HG03575 (cell line): Measurements from ENCODE around the gene H2AZ2.

Source experiments
- ATAC-seq: cut with Tn5 transposase; IDR thresholded peaks from one replicate; pipeline ENCODE4 v1.9.1; 2021; ENCODE audit not compliant: unreplicated experiment, insufficient number of reproducible peaks, low FRiP score; ENCODE audit errors: extremely low read depth

Gene H2AZ2

DNA sequence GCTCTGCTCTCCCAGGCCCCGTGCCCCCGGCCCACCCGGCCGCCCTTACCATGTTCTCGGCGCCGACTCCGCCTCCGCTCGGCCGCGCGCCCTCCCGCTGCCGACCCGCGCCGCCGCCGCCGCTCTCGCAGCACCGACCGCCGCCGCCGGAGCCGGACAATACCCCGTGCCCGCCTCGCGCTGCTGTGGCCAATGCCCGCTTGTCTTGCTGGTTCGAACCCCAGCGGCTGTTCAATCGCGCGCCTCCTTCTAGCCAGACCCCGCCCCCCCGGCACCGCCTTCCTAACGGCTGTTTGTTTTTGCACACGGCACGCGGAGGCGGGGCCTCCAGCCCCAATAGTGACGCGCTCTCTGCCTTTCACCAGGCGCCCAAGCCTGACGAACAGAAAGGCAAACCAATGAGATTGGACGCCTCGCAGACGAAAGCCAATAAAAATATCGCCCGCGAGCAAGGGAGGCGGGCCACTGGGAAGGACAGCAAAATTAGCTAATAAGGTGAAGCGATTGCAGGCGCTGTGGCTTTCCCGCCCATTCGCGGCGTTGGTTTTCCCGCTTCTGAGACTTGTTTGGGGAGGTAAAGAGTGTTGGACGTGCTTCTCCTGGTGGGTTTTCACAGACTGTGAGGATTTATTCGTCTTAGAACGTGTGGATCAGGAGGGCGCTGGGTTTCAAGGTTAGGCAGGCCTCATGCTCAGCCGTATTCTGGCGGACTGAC lies at the start of gene H2AZ2:
H2AZ2 (minus strand) TSS at position 168 of the 715 bp plus-strand sequence; CDS start at position 52, 116 bp downstream.
- peak; percentile 52 for ATAC-seq

DNA sequence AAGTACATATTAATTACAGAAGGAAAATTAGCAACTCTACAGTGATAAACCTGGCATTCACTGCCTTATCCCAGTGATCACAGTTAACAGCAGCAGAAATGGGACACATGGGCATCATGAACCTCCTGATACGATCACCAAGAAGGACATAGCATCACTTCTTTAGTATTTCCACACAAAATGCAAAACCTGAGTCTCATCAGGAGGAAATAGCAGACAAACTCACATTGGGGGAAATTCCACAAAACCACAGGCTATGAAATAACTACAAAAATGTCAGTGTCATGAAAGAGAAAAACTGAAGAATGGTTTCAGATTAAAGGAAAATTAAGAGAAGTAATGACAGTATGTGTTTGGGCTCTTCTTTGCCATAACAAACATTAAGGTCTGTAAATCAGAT lies 49.4 kb upstream of the H2AZ2 start:
- no peak for ATAC-seq

DNA sequence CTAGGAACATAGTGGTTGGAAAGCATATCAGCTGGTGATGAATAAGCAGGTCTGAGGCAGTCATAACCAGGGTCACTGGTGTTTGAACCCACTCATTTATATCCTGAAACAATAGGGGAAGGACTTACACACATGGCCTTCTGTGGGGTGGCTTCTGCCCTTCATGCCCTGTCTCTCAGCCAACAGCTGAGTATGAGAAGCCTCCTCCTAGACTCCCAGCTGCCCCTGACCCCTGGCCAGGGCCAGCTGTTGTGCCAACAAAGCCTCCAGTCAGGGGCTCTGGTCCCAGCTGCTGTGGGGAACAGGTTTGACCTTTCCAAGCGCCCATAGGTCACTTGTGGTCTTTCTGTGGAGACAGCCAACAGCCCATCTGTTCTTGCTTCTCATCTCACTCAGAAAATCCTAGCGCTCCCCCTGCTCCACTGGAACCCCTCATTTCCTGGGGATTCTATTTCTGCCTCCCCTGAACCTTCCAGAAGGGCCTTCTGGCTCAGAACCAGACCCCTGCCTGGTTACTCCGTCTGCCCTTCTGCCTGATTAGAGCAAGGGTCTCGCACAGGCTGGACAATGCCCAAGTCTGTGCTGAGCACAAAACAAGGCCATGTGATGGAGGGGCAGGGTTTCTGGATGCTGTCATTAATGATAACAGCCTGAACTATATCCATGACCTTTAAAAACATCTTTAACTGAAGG lies 47.1 kb upstream of the H2AZ2 start:
- ATAC-seq: no peak

DNA sequence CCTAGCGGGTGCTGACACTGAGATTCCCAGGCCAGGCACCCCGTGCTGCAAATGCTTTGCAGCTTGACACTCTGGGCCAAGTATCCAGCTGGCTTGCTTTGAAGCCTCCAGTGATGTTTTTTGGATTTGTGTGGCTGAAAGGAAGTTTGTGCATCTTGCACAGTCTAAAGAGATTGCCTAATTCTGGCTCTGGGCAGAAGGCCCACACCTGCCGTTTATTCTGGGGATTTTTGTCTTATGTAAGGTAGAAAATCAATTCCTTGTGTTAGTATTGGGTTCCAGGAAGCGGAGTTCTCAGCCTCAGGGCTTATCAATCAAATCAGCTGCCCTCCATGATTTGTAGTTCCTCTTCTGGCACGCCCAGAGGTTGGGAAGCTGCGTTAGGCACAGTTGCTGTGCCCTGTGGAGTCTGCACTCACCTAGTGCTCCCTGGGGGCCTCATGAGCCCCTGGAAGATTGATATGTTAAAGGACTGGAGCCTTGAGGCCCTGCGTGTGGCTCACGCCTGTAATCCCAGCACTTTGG lies 45.9 kb upstream of the H2AZ2 start:
- no peak for ATAC-seq

DNA sequence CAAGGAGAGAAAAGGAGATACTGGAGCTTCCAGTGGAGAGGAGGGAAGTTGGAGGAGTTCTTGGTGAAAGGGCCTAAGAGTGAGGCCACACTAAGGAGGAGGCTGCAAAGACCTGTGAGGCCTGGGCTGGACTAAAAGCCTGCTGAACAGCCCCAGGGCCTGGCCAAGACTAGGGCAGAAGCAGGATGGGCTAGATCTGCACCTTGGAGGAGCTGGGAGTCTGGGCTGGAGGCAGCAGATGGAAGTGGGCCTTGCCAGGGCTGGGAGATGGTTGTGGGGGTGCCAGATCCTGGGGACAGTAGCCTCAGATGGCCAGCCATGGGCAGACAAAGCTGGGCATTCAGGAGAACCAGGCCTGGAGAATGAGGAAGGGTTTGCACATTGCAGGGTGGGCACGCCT lies 43.9 kb upstream of the H2AZ2 start:
- no peak for ATAC-seq

GRCh38 chr7:44891372-44891771 lies 43.5 kb upstream of the H2AZ2 start:
- no peak for ATAC-seq

GRCh38 chr7:44889086-44889781 lies 41.3 kb upstream of the H2AZ2 start:
- ATAC-seq: no peak

DNA sequence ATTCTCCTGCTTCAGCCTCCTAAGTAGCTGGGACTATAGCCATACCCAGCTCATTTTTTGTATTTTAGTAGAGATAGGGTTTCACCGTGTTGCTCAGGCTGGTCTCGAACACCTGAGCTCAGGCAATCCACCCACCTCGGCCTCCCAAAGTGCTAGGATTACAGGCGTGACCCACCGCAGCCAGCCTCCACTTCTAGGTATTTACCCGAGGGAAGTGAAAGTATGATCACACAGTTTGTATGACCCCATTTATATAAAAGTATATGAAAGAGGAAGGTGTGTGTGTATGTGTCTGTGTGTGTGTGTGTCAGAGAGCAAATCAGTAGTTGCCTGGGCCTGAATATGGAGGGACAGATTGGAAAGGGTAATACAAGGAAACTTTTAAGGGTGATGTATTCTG lies 39.4 kb upstream of the H2AZ2 start:
- ATAC-seq: no peak

GRCh38 chr7:44885394-44886317 lies 37.8 kb upstream of the H2AZ2 start, which contains the start of gene PURB:
TSS of gene PURB (minus strand) at chr7:44885530. CDS start at chr7:44885348, 182 bp downstream.
- peak; percentile 66 for ATAC-seq

- peak; percentile 5 for ATAC-seq
Measured at GRCh38 chr7:44884621-44885393, 36.9 kb upstream of the H2AZ2 start.

- ATAC-seq: no peak
Measured at GRCh38 chr7:44883961-44884620, 36.2 kb upstream of the H2AZ2 start.

- ATAC-seq: no peak
Measured at GRCh38 chr7:44882899-44883298, 35.0 kb upstream of the H2AZ2 start.

- ATAC-seq: no peak
Measured at GRCh38 chr7:44881610-44882009, 33.7 kb upstream of the H2AZ2 start.

DNA sequence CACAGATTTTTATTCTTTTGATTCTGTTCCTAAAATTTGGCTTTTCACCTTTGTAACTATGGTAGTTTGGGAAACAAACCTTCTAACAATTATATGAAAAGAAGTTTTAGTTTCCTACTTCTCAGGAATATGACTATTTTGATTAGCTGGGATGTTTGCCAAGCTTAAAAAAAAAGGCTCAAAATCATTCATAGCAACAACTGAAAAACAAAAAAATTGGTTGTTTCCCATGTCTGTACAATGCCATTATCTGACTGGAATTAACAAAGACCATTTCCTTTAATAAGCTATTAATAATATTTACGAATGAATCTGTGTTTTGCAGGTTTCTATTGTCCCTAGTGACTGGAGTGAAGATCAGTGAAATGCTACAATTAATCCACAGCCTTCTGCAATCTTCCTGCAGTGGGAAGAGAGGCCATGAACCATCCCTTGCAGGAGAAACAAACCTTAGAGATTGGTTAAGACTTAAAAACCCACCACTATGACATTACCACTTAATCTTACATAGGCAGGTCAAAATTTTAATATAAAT lies 33.2 kb upstream of the H2AZ2 start:
- no peak for ATAC-seq

DNA sequence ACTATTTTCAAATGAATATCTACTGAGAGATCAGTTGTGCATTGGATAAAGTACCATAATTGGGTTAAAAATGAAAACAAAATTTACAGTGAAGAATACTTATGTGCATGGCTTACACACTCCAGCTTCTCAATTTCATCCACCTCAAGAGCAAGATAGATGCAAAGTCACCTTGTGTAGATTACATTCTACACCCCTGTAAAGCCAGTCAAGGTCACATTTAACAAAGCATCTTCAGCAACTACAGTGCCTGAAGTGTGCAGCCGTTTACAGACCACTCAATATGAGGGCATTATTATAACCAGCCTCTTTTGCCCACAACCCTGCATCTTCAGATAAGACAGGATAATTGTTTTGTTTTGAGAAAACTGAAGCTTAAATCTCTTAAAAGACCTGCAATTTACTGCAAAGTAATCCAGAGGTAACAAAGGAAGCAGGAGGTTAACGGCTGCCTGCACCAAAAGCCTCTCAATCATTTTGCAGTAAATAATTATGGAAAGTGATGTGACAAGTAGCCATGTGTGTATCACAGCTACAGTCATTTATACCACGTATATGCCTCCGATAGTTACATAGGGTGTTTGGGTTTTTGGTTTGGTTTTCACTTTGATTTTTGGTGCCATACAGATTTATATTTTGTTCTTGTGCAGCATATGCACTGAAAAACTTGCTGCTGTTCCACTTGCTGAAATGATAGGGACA lies 32.6 kb upstream of the H2AZ2 start:
- ATAC-seq: no peak

DNA sequence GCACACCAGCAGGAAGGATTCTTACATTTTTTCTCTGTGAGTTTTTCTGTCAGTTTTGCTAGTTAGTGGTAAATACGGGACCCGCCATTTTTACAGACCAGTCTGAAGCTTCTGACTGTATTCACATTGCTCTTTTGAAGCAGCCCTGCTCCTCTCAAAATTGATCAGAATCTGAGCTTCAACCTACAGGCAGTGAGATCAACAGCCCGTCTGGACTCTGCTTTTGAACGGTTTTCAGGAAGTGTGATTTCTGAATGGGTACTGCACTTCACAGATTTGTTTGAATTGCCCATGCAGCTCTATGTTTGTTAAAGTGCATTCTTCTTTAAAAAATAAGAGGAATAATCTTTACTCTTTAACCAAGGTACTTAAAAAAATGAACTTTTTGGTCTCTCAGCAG lies 28.5 kb upstream of the H2AZ2 start:
- ATAC-seq: no peak

- ATAC-seq: no peak
Measured at GRCh38 chr7:44875241-44875640, 27.4 kb upstream of the H2AZ2 start.
